HUES64 (cell line): ENCODE results near the gene DIPK1C.

Experiments
- H3K27ac ChIP-seq: 2 replicates; pipeline ENCODE4 v1.7.0; 2013; ENCODE audit warnings: low read depth, low read length, inconsistent platforms
- H3K27me3 ChIP-seq: 2 replicates; pipeline ENCODE4 v1.6.1; 2013; ENCODE audit warnings: mild to moderate bottlenecking, low read length; ENCODE audit not compliant: insufficient read depth
- H3K36me3 ChIP-seq: 2 replicates; pipeline ENCODE4 v1.6.1; 2013; ENCODE audit warnings: mild to moderate bottlenecking, low read length; ENCODE audit not compliant: insufficient read depth
- H3K4me1 ChIP-seq: 2 replicates; pipeline ENCODE4 v1.6.1; 2013; ENCODE audit warnings: mild to moderate bottlenecking, low read length, moderate library complexity; ENCODE audit not compliant: insufficient read depth
- H3K4me3 ChIP-seq: 2 replicates; pipeline ENCODE4 v1.5.1; 2013; ENCODE audit warnings: mild to moderate bottlenecking, low read length, moderate library complexity
- H3K9ac ChIP-seq: 2 replicates; pipeline ENCODE4 v1.6.1; 2013; ENCODE audit warnings: mild to moderate bottlenecking, low read depth, low read length
- H3K9me3 ChIP-seq: 2 replicates; pipeline ENCODE4 v1.6.1; 2013; ENCODE audit warnings: low read depth, low read length; ENCODE audit not compliant: insufficient read depth
- WGBS: fragments of 150-250, 120-280 bp; methylation state at CpG from one replicate; pipeline ENCODE4 v1.1.7; 2013; ENCODE audit warnings: missing lambda C conversion rate; 5-methylcytosine and 5-hydroxymethylcytosine counted together

DIPK1C gene

DNA sequence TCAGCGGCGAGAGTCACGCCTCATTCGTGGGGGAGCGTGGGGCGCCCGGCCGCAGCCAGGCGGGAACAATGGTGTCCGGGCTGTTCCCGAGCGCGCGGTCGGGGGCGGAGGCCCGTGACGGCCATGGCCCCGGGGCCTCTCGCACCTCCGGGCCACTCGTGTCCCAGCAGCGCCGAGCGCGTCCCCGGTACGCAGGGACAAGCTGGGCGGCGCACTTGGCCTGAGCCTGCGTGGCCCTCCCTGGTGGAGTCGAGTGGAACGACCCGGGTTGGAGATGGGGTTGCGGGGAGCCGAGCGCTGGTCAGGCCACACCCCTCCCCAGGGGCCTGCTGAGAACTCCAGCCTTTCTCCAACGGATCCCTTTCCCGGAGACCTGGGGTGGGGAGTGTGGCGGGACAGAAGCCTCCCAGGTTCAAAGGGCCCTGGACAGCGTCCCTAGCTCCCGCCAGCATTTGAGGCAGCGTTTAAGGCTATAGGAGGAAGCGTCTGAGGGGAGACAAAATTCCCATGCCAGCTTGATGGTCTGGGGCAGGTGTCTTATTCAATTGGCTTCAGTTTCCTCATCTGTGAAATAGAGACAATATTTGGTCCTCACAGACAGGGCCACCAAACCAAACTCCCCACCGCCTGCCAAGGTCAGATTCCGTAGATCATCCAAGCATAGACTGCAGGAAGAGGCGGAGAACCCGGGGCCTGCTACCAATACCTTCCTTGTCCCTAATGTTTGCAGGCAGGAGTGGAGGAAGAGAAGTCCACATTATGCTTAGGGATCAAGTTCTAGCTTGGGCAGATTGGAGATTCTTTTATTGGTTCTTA, 39.6 kb upstream of the DIPK1C start:
- Histone ChIP-seq H3K27me3 (no peaks in the 10 kb centered on the region), H3K27ac (peak overlapping the region; percentile 82), H3K36me3 (peaks cover 28% of the 10 kb centered on the region), H3K9ac (peak overlapping the region; percentile 95), H3K4me1 (peaks cover 25% of the 10 kb centered on the region), H3K9me3 (no peaks in the 10 kb centered on the region), H3K4me3 (peak overlapping the region; percentile 83)
- WGBS = 4% methylated on average over 47 of the region's 48 CpGs

DNA sequence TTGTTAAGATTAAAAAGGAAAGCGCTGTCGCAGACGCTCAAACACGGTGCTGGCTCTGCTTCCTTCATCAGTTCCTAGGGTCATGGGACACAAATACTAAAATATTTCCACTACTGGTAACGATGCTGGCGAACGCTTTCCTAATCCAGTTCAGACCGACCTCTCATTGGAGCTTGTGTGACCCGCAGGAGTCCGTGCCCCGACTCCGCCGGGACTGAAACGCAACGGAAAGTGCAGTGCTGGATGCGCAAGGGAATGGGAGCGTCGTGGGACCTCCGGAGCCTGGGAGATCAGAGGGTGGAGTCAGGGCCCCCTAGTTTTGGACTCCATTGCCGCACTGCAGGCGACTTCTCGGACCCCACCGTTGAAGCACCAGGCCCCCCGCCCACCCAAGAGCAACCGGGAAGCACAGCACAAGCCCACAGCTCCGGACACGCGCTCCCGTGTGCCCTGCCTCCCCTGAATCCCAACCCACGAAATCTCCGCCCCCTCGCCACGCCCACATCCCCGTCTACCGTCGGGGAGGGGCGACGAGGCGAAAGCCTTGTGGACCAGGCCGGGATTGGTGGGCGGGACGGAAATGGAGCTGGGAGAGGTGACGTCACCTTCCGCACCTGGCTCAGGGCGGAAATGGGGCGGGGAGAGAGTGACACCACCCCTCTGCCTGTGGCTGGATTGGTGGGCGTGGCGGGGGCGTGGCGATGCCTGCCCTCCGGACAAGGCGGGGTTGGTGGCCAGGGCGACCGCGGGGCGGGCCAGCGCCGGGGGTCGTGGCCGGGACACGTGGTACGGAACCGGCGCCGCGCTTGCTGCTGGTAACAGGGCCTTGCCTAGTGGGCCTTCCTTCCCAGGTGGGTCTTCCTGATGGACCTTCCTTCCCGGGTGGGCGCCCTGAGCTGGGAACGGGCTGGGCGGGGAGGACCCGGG, 38.7 kb upstream of the DIPK1C start, which contains the start of gene CNDP2:
CNDP2 (plus strand) TSS at position 783 of the 927 bp plus-strand sequence. CDS start 3,611 bp downstream, outside the sequence.
- WGBS = under 1% methylated on average over 71 of the region's 71 CpGs
- Histone ChIP-seq H3K9ac (peak within 1 kb of the TSS; percentile 95), H3K4me1 (peaks cover 25% of the 10 kb centered on the region), H3K27me3 (no peaks in the 10 kb centered on the region), H3K9me3 (no peaks in the 10 kb centered on the region), H3K4me3 (peak within 1 kb of the TSS; percentile 83), H3K27ac (peak within 1 kb of the TSS; percentile 82), H3K36me3 (peaks cover 20% of the 10 kb centered on the region)

DNA sequence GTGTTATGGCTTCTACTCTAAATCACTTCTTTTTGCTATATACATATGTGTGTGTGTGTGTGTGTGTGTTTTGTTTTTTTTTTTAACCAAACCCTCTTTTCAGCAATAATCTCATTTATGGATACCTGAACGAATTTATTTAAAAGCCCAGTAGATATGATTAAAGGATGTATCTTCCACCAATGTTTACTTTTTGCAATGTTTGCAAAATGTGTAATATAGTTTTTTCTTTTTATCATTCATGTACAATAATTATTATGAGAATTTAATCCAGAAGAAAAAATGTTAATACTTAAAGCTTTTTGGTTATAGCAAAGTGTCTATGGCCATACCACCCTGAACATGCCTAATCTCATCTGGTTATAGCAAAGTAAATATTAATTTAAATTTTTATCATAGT, 37.4 kb upstream of the DIPK1C start:
- Histone ChIP-seq H3K4me1 (peaks cover 19% of the 10 kb centered on the region), H3K27ac (no peak overlapping the region), H3K36me3 (peaks cover 9% of the 10 kb centered on the region; the same call in 1 of the 2 replicates), H3K4me3 (no peak overlapping the region), H3K9me3 (no peaks in the 10 kb centered on the region), H3K9ac (no peak overlapping the region), H3K27me3 (no peaks in the 10 kb centered on the region)
- no CpG with 5 or more reads among the region's 1 CpG for WGBS

DNA sequence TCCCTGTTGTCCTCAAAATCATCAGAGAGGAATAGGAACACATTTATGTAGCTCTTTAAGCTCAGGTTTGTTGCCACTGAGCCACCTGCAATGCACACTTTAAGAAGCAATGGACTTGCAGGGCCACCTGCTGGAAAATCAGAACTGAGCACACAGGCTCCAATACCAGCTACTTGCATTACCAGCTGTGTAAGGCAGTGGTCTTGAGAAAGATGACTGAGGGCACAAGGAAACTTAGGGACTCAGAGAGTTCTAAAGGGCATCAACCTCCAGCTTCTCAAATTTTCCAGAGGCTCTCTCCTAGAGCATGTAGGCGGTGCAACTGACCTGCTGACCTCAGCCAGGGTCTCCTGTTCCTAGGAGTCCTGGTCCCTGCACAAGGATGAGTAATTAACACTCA, 36.6 kb upstream of the DIPK1C start:
- Histone ChIP-seq H3K9me3 (no peaks in the 10 kb centered on the region), H3K4me1 (peaks cover 11% of the 10 kb centered on the region), H3K27ac (no peak overlapping the region), H3K9ac (no peak overlapping the region), H3K36me3 (peaks cover 7% of the 10 kb centered on the region; the same call in 1 of the 2 replicates), H3K27me3 (no peaks in the 10 kb centered on the region), H3K4me3 (no peak overlapping the region)
- WGBS = 73% methylated on average over 1 of the region's 1 CpG

DNA sequence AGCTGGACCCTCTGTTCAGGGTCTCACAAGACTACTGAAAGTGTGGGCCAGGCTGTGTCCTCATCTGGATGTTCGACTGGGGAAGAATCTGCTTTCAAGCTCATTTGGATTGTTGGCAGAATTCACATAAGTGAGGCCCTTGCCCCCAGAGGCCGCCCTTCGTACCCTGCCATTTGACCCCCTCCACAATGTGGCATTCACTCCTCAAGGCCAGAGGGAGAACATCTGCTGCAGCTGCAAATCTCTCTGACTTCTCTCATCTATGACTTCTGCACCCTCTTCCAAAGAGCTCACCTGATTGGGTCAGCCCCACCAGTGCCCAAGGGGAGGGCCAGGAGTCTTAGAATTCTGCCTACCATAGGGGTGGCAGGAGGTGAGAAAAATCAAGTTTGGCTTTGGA, 35.2 kb upstream of the DIPK1C start:
- Histone ChIP-seq H3K9me3 (no peaks in the 10 kb centered on the region), H3K36me3 (no peaks in the 10 kb centered on the region), H3K4me3 (no peak overlapping the region), H3K4me1 (peaks cover 3% of the 10 kb centered on the region), H3K9ac (no peak overlapping the region), H3K27me3 (no peaks in the 10 kb centered on the region), H3K27ac (no peak overlapping the region)
- WGBS = 70% methylated on average over 3 of the region's 3 CpGs

DNA sequence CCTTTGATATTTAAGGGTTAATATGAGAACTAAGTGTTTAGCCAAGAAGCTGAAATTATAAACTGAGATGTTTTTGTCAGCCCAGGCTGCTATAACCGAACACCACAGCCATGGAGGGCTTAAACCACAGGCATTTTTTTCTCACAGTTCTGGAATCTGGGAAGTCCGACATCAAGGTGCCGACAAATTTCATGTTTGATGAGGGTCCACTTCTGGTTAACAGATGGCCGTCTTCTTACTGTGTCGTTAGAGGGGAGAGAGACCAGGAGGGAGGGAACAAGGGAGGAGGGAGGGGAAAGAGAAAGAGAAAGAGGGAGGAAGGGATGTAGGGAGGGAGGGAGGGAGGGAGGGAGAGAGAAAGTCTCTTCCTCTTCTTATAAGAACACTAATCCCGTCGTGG, 32.6 kb upstream of the DIPK1C start:
- Histone ChIP-seq H3K4me3 (no peak overlapping the region), H3K9me3 (no peaks in the 10 kb centered on the region), H3K36me3 (no peaks in the 10 kb centered on the region), H3K27ac (no peak overlapping the region), H3K9ac (no peak overlapping the region), H3K4me1 (no peaks in the 10 kb centered on the region), H3K27me3 (no peaks in the 10 kb centered on the region)
- 80% methylated on average over 5 of the region's 7 CpGs for WGBS

DNA sequence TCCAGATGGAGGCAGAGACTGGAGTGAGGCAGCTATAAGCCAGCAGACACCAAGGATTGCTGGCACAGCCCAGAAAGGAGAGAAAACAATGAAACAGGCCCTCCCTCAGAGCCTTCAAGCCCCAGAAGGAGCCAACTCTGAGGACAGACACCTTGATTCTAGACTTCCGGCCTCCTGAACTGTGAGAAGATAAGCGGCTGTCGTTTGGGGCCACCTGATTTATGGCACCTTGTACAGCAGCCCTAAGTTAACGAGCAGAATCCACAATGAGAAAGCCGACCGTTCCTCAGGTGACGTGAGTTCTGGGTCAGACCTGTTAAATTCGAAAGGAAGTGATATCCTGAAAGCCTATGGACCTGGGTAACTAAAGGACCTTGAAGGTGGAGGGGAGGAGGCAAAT, 31.8 kb upstream of the DIPK1C start:
- 94% methylated on average over 8 of the region's 8 CpGs for WGBS
- Histone ChIP-seq H3K4me3 (no peak overlapping the region), H3K27me3 (no peaks in the 10 kb centered on the region), H3K9ac (no peak overlapping the region), H3K27ac (no peak overlapping the region), H3K36me3 (no peaks in the 10 kb centered on the region), H3K9me3 (no peaks in the 10 kb centered on the region), H3K4me1 (no peaks in the 10 kb centered on the region)

DNA sequence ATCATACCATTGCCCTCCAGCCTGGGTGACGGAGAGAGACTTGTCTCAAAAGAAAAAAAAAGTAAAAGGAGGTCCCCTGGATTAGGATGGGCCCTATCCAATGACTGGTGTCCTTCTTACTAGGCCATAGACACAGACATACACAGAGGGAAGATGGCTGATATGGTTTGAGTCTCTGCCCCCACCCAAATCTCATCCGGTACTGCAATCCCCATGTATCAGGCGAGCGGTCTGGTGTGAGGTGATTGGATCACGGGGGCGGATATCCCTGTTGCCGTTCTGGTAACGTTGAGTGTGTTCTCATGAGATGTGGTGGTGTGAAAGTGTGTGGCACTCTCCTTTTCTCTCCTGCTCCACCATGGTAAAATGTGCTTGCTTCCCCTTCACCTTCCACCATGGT, 31.2 kb upstream of the DIPK1C start:
- over 99% methylated on average over 8 of the region's 8 CpGs for WGBS
- H3K4me3 ChIP-seq = no peak overlapping the region
- no peaks in the 10 kb centered on the region for H3K4me1 ChIP-seq
- no peaks in the 10 kb centered on the region for H3K27me3 ChIP-seq
- H3K9ac ChIP-seq = no peak overlapping the region
- no peaks in the 10 kb centered on the region for H3K36me3 ChIP-seq
- no peak overlapping the region for H3K27ac ChIP-seq
- H3K9me3 ChIP-seq = no peaks in the 10 kb centered on the region

DNA sequence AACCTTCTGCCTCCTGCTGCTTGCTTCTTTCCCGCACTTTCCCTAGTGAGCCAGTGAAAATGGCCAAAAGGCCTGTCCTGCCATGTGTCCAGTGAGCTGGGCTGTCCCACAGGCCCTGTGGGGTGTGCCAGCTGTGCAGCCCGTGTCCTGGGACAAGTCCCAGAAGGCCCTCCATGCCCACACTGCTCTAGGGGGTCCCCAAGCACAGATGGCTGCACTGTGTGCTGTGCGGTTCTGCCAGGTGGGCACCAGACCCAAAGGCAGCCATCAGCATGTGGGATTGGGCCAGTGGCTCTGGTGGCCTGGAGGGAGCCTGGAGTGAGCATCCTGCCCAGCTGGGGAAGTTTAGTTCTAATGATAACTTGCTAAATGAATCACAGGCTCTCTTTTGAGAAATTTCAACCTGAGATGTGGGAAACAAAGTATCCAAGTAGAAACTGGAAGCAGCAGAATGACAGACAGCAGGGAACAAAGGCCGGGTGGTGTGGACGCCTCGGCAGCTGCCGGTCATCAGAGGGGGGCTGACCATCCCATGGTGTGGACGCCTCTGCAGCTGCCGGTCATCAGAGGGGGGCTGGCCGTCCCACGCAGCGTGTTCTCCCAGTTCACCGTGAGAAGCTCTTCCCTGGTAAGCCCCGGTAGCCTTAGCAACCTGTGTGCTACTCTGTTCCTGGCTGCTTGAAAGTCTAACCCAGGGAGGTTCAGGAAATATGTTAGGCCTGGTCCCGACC, 29.2 kb upstream of the DIPK1C start:
- Histone ChIP-seq H3K4me3 (no peak overlapping the region), H3K36me3 (no peaks in the 10 kb centered on the region), H3K9me3 (no peaks in the 10 kb centered on the region), H3K27me3 (no peaks in the 10 kb centered on the region), H3K9ac (no peak overlapping the region), H3K4me1 (no peaks in the 10 kb centered on the region), H3K27ac (no peak overlapping the region)
- WGBS = 90% methylated on average over 15 of the region's 15 CpGs

DNA sequence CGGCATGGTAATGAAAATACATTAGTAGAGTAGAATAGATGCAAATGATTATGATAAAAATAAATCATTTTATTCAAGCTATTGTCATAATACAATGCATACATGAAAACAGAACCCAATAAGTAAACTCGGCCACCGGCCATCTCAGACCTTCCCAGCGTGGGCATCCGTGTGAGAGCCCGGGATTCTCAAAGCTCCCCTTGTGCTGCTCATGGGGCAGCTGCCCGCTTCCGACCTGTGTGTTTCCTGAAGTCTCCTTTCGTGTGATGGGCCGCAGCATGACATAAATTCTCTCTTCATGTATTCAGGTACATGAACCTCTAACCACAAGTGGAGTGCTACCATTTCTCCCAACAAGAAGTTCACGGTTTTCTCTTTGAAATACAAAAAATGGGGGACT, 25.6 kb upstream of the DIPK1C start:
- Histone ChIP-seq H3K9me3 (no peaks in the 10 kb centered on the region), H3K27me3 (no peaks in the 10 kb centered on the region)
- WGBS = 95% methylated on average over 11 of the region's 11 CpGs

More for the DNA sequence above, 25.6 kb upstream of the DIPK1C start:
- Histone ChIP-seq H3K4me3 (no peak overlapping the region), H3K9ac (no peak overlapping the region), H3K27ac (no peak overlapping the region), H3K36me3 (no peaks in the 10 kb centered on the region), H3K4me1 (no peaks in the 10 kb centered on the region)
